GM23338 (cell line): ENCODE data around the gene CLDN20. TPM values are rescaled to one million over a fixed set of nuclear protein-coding genes. Genes with fewer than 3 reads are reported as not detected.
A peak's percentile ranks its signal among the peaks of the same experiment; 100 is the strongest.
"Not testable (repeated sequence)": the region's sequence is repeated elsewhere in the genome, so short reads cannot be mapped to it uniquely, and the experiment has no call there.

Experiments
- ATAC-seq: fragments of 200-7000 bp; cut with Tn5 transposase; 3 replicates; pipeline ENCODE4 v1.9.1; 2020
- DNase-seq: peaks from one replicate; pipeline ENCODE4 v3.0.0-alpha.2; 2015; ENCODE audit warnings: low spot score
- H2AFZ ChIP-seq: fragments of 200-600 bp; sonication (generic); 2 replicates; pipeline ENCODE4 v1.8.0; 2016; ENCODE audit warnings: antibody characterized with exemption, mild to moderate bottlenecking, moderate library complexity
- H3F3A ChIP-seq: fragments of 200-600 bp; sonication (generic); replicated peaks from 2 replicates; pipeline ENCODE4 v1.8.0; 2017; ENCODE audit warnings: antibody characterized with exemption, mixed run types, low read depth
- H3K27ac ChIP-seq: fragments of 200-600 bp; sonication (generic); 2 replicates; pipeline ENCODE4 v1.6.1; 2016; ENCODE audit warnings: low read depth
- H3K27me3 ChIP-seq: fragments of 200-600 bp; sonication (generic); 2 replicates; pipeline ENCODE4 v1.8.0; 2016; ENCODE audit warnings: mild to moderate bottlenecking, mixed run types, moderate library complexity; ENCODE audit not compliant: insufficient read depth
- H3K36me3 ChIP-seq: fragments of 200-600 bp; sonication (generic); 2 replicates; pipeline ENCODE4 v1.8.0; 2016; ENCODE audit warnings: mild to moderate bottlenecking; ENCODE audit not compliant: insufficient read depth
- H3K4me1 ChIP-seq: fragments of 200-600 bp; sonication (generic); 2 replicates; pipeline ENCODE4 v1.8.0; 2016; ENCODE audit warnings: mild to moderate bottlenecking, moderate library complexity; ENCODE audit not compliant: insufficient read depth
- H3K4me2 ChIP-seq: fragments of 200-600 bp; sonication (generic); 2 replicates; pipeline ENCODE4 v1.7.1; 2017; ENCODE audit warnings: mixed run types
- H3K4me3 ChIP-seq: fragments of 200-600 bp; sonication (generic); 2 replicates; pipeline ENCODE4 v1.6.1; 2016; ENCODE audit warnings: mixed run types
- H3K79me2 ChIP-seq: fragments of 200-600 bp; sonication (generic); replicated peaks from 2 replicates; pipeline ENCODE4 v1.8.0; 2017; ENCODE audit warnings: mild to moderate bottlenecking; ENCODE audit not compliant: insufficient read depth
- H3K9me2 ChIP-seq: fragments of 200-600 bp; sonication (generic); 2 replicates; pipeline ENCODE4 v1.8.0; 2017; ENCODE audit not compliant: insufficient read depth
- H4K20me1 ChIP-seq: fragments of 200-600 bp; sonication (generic); replicated peaks from 2 replicates; pipeline ENCODE4 v1.8.0; 2017; ENCODE audit warnings: mild to moderate bottlenecking; ENCODE audit not compliant: insufficient read depth
- H3K27ac Mint-ChIP-seq: 2 replicates; pipeline ENCODE4 v1.8.0; 2020; ENCODE audit warnings: inconsistent platforms, mild to moderate bottlenecking, moderate library complexity, mixed read lengths
- H3K27me3 Mint-ChIP-seq: 3 replicates; pipeline ENCODE4 v1.8.0; 2022; ENCODE audit warnings: low read depth, mild to moderate bottlenecking, moderate library complexity, mixed read lengths, inconsistent platforms; ENCODE audit not compliant: insufficient read depth, poor library complexity
- H3K36me3 Mint-ChIP-seq: 3 replicates; pipeline ENCODE4 v1.8.0; 2021; ENCODE audit warnings: low read depth, mild to moderate bottlenecking, inconsistent platforms, moderate library complexity, mixed read lengths
- H3K4me1 Mint-ChIP-seq: 3 replicates; pipeline ENCODE4 v1.8.0; 2020; ENCODE audit warnings: mild to moderate bottlenecking, inconsistent platforms, mixed read lengths
- H3K4me3 Mint-ChIP-seq: 3 replicates; pipeline ENCODE4 v1.8.0; 2021; ENCODE audit warnings: moderate library complexity, mild to moderate bottlenecking, inconsistent platforms, mixed read lengths
- H3K9me3 Mint-ChIP-seq: 3 replicates; pipeline ENCODE4 v1.8.0; 2020; ENCODE audit warnings: moderate library complexity, mild to moderate bottlenecking, inconsistent platforms, mixed read lengths
- CREB1 ChIP-seq: fragments of 250-450 bp; sonication (Bioruptor Pico); IDR thresholded peaks from 2 replicates; pipeline ENCODE4 v1.5.0; 2020; ENCODE audit warnings: low read depth, mild to moderate bottlenecking, moderate library complexity
- CTCF ChIP-seq, 2 experiments: fragments of 200-600 bp in 1 of 2; sonication (generic) in 1 of 2; conservative IDR thresholded peaks; 2 replicates each; pipeline versions ENCODE4 v1.5.1 to v1.6.1; 2016 to 2017; ENCODE audit warnings: antibody characterized with exemption in 2 of 2, low read depth in 2 of 2, mild to moderate bottlenecking in 2 of 2, moderate library complexity in 1 of 2
- EZH2phosphoT487 ChIP-seq: fragments of 200-600 bp; sonication (generic); IDR thresholded peaks from one replicate; pipeline ENCODE4 v1.8.1; 2018; ENCODE audit warnings: antibody characterized with exemption; ENCODE audit not compliant: unreplicated experiment
- JUNB ChIP-seq: IDR thresholded peaks from one replicate; pipeline ENCODE4 v1.6.1; 2016; ENCODE audit warnings: antibody characterized with exemption; ENCODE audit not compliant: unreplicated experiment
- POLR2AphosphoS5 ChIP-seq: IDR thresholded peaks from 2 replicates; pipeline ENCODE4 v1.6.1; 2016; ENCODE audit warnings: antibody characterized with exemption, low read depth
- REST ChIP-seq: IDR thresholded peaks from one replicate; pipeline ENCODE4 v1.6.1; 2018; ENCODE audit warnings: antibody characterized with exemption; ENCODE audit not compliant: unreplicated experiment
- STAT1 ChIP-seq: IDR thresholded peaks from one replicate; pipeline ENCODE4 v1.6.1; 2016; ENCODE audit warnings: antibody characterized with exemption; ENCODE audit not compliant: unreplicated experiment
- ZNF331 ChIP-seq: fragments of 250-450 bp; sonication (Bioruptor Pico); IDR thresholded peaks from 2 replicates; pipeline ENCODE4 v1.5.0; 2020; ENCODE audit warnings: low read depth, mild to moderate bottlenecking, moderate library complexity
- polyA plus RNA-seq: library from polyadenylated mRNA; unstranded; fragments of >200 nt; fragmentation: Nextera tagmentation; extraction: Ambion mirVana; gene quantifications from 2 replicates; pipeline ENCODE4 v1.2.1, GENCODE V29; 2016
- total RNA-seq: library from RNA; depleted of rRNA; stranded (reverse); fragments of >200 nt; shearing (Covaris generic); gene quantifications from 2 replicates; pipeline ENCODE4 v1.2.3, GENCODE V29; 2014
- TF ChIP-seq, protein P1 (sequence below): IDR thresholded peaks from 2 replicates; pipeline ENCODE4 v1.6.1; 2016; ENCODE audit warnings: antibody characterized with exemption

CLDN20 gene
- total and polyA plus RNA-seq, 2 experiments from 2014 or later, result 0.23 TPM; not detected in 1

- Histone ChIP-seq H3K4me1 (peaks cover 5% of the 10 kb centered on the region; the same call in 1 of the 2 replicates), H3K9me2 (no peaks in the 10 kb centered on the region), H3K79me2 (no peaks in the 10 kb centered on the region), H3F3A (no peaks in the 10 kb centered on the region), H3K27ac (no peak overlapping the region), H3K4me2 (no peak overlapping the region), H3K36me3 (peaks cover 3% of the 10 kb centered on the region; the same call in 1 of the 2 replicates), H2AFZ (no peak overlapping the region), H4K20me1 (no peaks in the 10 kb centered on the region), H3K27me3 (no peaks in the 10 kb centered on the region), H3K4me3 (no peak overlapping the region)
- ATAC-seq (no peak), DNase-seq (no peak)
- Mint-ChIP-seq H3K27ac (no peak overlapping the region), H3K4me1 (peaks cover 16% of the 10 kb centered on the region), H3K9me3 (peaks cover 9% of the 10 kb centered on the region; the same call in 1 of the 3 replicates), H3K4me3 (no peak overlapping the region), H3K36me3 (peaks cover 29% of the 10 kb centered on the region), H3K27me3 (peaks cover 9% of the 10 kb centered on the region)
- TF ChIP-seq REST (no peak), STAT1 (no peak), EZH2phosphoT487 (no peak), ZNF331 (CRISPR knock-in tag) (no peak), JUNB (no peak), POLR2AphosphoS5 (no peak)
- TF ChIP-seq, protein P1, sequence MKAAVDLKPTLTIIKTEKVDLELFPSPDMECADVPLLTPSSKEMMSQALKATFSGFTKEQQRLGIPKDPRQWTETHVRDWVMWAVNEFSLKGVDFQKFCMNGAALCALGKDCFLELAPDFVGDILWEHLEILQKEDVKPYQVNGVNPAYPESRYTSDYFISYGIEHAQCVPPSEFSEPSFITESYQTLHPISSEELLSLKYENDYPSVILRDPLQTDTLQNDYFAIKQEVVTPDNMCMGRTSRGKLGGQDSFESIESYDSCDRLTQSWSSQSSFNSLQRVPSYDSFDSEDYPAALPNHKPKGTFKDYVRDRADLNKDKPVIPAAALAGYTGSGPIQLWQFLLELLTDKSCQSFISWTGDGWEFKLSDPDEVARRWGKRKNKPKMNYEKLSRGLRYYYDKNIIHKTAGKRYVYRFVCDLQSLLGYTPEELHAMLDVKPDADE, result no peak
Measured at GRCh38 chr6:155215906-155216305, 47.9 kb upstream of the CLDN20 start.

- H3K4me3 ChIP-seq, result no peak overlapping the region
- H3K4me1 ChIP-seq, result peaks cover 5% of the 10 kb centered on the region; the same call in 1 of the 2 replicates
- no peaks in the 10 kb centered on the region for H3K27me3 ChIP-seq
- H3K4me3 Mint-ChIP-seq, result no peak overlapping the region
- H3K9me3 Mint-ChIP-seq, result peaks cover 9% of the 10 kb centered on the region; the same call in 1 of the 3 replicates
- H3K36me3 Mint-ChIP-seq, result peaks cover 25% of the 10 kb centered on the region
- H3K27ac ChIP-seq, result no peak overlapping the region; the same call in 1 of the 2 replicates
- H3K27me3 Mint-ChIP-seq, result peaks cover 9% of the 10 kb centered on the region
- peaks cover 16% of the 10 kb centered on the region for H3K4me1 Mint-ChIP-seq
- H3K27ac Mint-ChIP-seq, result peak overlapping the region; percentile 77
- TF ChIP-seq EZH2phosphoT487 (no peak), CTCF (conservative IDR thresholded peaks at IDR 0.05; ENCODE audit: low read depth in 2 of 2) (peak in 1 of 2 experiments; percentile 26; a peak in 2 of 4 replicates), JUNB (no peak), POLR2AphosphoS5 (no peak), CREB1 (CRISPR knock-in tag) (no peak)
- ATAC-seq (peak; percentile 87), DNase-seq (peak; percentile 41)
- no peak overlapping the region for H2AFZ ChIP-seq
- no peaks in the 10 kb centered on the region for H3F3A ChIP-seq
- H4K20me1 ChIP-seq, result no peaks in the 10 kb centered on the region
- H3K79me2 ChIP-seq, result no peaks in the 10 kb centered on the region
- no peaks in the 10 kb centered on the region for H3K9me2 ChIP-seq
- no peak overlapping the region for H3K4me2 ChIP-seq
- peaks cover 3% of the 10 kb centered on the region; the same call in 1 of the 2 replicates for H3K36me3 ChIP-seq
Measured at GRCh38 chr6:155216312-155217046, 47.3 kb upstream of the CLDN20 start.

- not testable (repeated sequence) for H3K9me2 ChIP-seq, H3K36me3 Mint-ChIP-seq, H3K36me3 ChIP-seq, H3K4me1 ChIP-seq, H3K27ac ChIP-seq, ATAC-seq, H3K27ac Mint-ChIP-seq, H3K4me3 Mint-ChIP-seq, H3K27me3 Mint-ChIP-seq, H3F3A ChIP-seq, H4K20me1 ChIP-seq, H3K4me3 ChIP-seq, H3K79me2 ChIP-seq, H3K27me3 ChIP-seq, DNase-seq, H3K4me2 ChIP-seq, H3K9me3 Mint-ChIP-seq, H2AFZ ChIP-seq
- peaks cover 23% of the 10 kb centered on the region for H3K4me1 Mint-ChIP-seq
Measured at GRCh38 chr6:155218711-155219110, 45.1 kb upstream of the CLDN20 start.
